K562 (cell line): ENCODE results near the gene MYL12B. TPM values are rescaled to one million over a fixed set of nuclear protein-coding genes. Genes with fewer than 3 reads are reported as not detected.

ENCODE experiments used
- AFF1 ChIP-seq, 2 experiments: fragments of 450-650 bp; IDR thresholded peaks; 2 replicates each; pipeline ENCODE4 v1.6.1; 2018; ENCODE audit warnings: mild to moderate bottlenecking in 2 of 2, low read depth in 1 of 2; ENCODE audit not compliant: partially characterized antibody in 2 of 2
- CUX1 ChIP-seq: fragments of 200-800 bp; sonication (Bioruptor generic); IDR thresholded peaks from 2 replicates; pipeline ENCODE4 v1.6.1; 2016; ENCODE audit warnings: missing genetic modification characterization, missing compliant biosample characterization
- DIDO1 ChIP-seq: fragments of 450-650 bp; IDR thresholded peaks from 2 replicates; pipeline ENCODE4 v1.6.1; 2016; ENCODE audit warnings: low read depth, missing biosample characterization, missing genetic modification characterization
- HDAC1 ChIP-seq, 2 experiments: fragments of 450-650 bp; IDR thresholded peaks; 2 replicates each; pipeline ENCODE4 v1.6.1; 2016 to 2017; ENCODE audit warnings: inconsistent platforms in 1 of 2, mild to moderate bottlenecking in 1 of 2, moderate library complexity in 1 of 2
- KLF16 ChIP-seq: IDR thresholded peaks from 2 replicates; pipeline ENCODE4 v1.6.1; 2016; ENCODE audit warnings: antibody characterized with exemption
- MITF ChIP-seq: IDR thresholded peaks from 2 replicates; pipeline ENCODE4 v1.6.1; 2014; ENCODE audit warnings: antibody characterized with exemption
- NUFIP1 ChIP-seq: fragments of 450-650 bp; IDR thresholded peaks from 2 replicates; pipeline ENCODE4 v1.6.1; 2018; ENCODE audit not compliant: partially characterized antibody
- POLR2H ChIP-seq: IDR thresholded peaks from 2 replicates; pipeline ENCODE4 v1.6.1; 2016; ENCODE audit warnings: missing genetic modification characterization, low read depth, mild to moderate bottlenecking, control low read depth, missing compliant biosample characterization, moderate library complexity
- PRMT5 ChIP-seq: sonication (generic); formaldehyde crosslinking; IDR thresholded peaks from 2 replicates; pipeline ENCODE4 v1.5.0; 2020; ENCODE audit warnings: missing genetic modification reagents
- USF2 ChIP-seq: sonication (generic); formaldehyde crosslinking; IDR thresholded peaks from 2 replicates; pipeline ENCODE4 v1.5.0; 2020; ENCODE audit warnings: missing genetic modification reagents
- ZBTB43 ChIP-seq: sonication (generic); formaldehyde crosslinking; IDR thresholded peaks from 2 replicates; pipeline ENCODE4 v1.8.0; 2023; ENCODE audit warnings: mild to moderate bottlenecking, missing genetic modification reagents
- ZNF134 ChIP-seq: fragments of 250-450 bp; sonication (Bioruptor Pico); conservative IDR thresholded peaks from 2 replicates; pipeline ENCODE4 v1.4.0; 2020
- ZNF584 ChIP-seq: fragments of 200-800 bp; sonication (Bioruptor generic); IDR thresholded peaks from 2 replicates; pipeline ENCODE4 v1.6.1; 2016; ENCODE audit warnings: low read depth, mild to moderate bottlenecking, missing genetic modification characterization, missing compliant biosample characterization
- polyA plus RNA-seq, 8 experiments: library from polyadenylated mRNA; depleted of rRNA in 4 of 8; stranded (reverse) in 5 of 8; unstranded in 3 of 8; fragments of >200 nt; fragmentation: Nextera tagmentation in 2 of 8; fragmentation: Illumina TruSeq in 1 of 8; extraction: Ambion mirVana in 2 of 8; extraction: Trizol in 1 of 8; gene quantifications; 2 replicates each; pipeline versions ENCODE4 v1.2.1 to v1.2.3, GENCODE V29; 2011 to 2014; ENCODE audit warnings: inconsistent platforms in 1 of 8, missing spikeins in 1 of 8
- total RNA-seq, 7 experiments: library from RNA; depleted of rRNA in 6 of 7; stranded (reverse); fragments of >200 nt in 6 of 7; fragmentation: Illumina TruSeq in 2 of 7; extraction: Trizol in 2 of 7; gene quantifications; 2 replicates each; pipeline versions ENCODE4 v1.2.1 to v1.2.3, GENCODE V29; 2011 to 2021; ENCODE audit warnings: low replicate concordance in 1 of 7

The MYL12B gene
- total and polyA plus RNA-seq, 9 of the 15 experiments (the other 6 are each of a cell fraction or from before 2014, with no cell fraction given): 220 to 995 (median 463) TPM

GRCh38 chr18:3261373-3262233 is at the start of gene MYL12B (continued):
- TF ChIP-seq AFF1 (IDR thresholded peaks at IDR 0.05; ENCODE audit: low read depth in 1 of 2, partially characterized antibody in 2 of 2) (peak; percentile 74 to 90), POLR2H (peak; percentile 88), ZBTB43 (no peak), DIDO1 (tag) (peak; percentile 76; the same call in 1 of the 2 replicates), PRMT5 (no peak), HDAC1 (IDR thresholded peaks at IDR 0.05) (peak in 1 of 2 experiments; percentile 89; a peak in 2 of 4 replicates), ZNF134 (CRISPR knock-in tag) (no peak), ZNF584 (CRISPR knock-in tag) (0 out of 2 replicates have a peak, but pooled peaks have one; percentile 65), KLF16 (no peak), CUX1 (CRISPR knock-in tag) (no peak), MITF (no peak), USF2 (no peak), NUFIP1 (peak; percentile 88)
